ENCODE data around the gene HYAL1. TPM values are rescaled to one million over a fixed set of nuclear protein-coding genes. Genes with fewer than 3 reads are reported as not detected.
A peak's percentile ranks its signal among the peaks of the same experiment; 100 is the strongest.

HYAL1 gene
- total RNA-seq, 4 donors from 2014 or later = 19.5 to 31.0 (median 27.4) TPM

DNA sequence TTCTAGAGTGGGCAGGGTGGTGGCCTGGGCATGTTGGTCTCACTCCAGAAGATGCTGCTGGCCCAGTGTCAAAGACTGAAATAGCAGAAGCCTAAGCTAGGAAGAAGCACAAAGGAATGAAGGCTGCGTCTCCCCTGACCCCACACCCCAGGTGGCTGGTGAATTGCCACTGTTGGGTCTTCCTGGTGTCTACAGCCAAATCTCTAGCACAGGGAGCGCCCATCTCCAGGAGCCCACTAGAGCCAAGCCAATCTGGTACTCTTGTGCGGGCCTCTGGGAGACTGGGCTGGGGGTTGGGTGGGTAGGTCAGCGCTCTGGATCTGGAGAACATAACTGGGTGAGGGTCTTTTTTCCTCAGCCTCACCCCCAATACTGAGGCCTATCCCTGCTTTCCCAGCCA, 23.8 kb upstream of the HYAL1 start:
- TF ChIP-seq EP300 (IDR thresholded peaks at IDR 0.05) (no peak), POLR2A (IDR thresholded peaks at IDR 0.05) (no peak), POLR2AphosphoS5 (IDR thresholded peaks at IDR 0.05) (no peak)
- TF ChIP-seq, protein P1, sequence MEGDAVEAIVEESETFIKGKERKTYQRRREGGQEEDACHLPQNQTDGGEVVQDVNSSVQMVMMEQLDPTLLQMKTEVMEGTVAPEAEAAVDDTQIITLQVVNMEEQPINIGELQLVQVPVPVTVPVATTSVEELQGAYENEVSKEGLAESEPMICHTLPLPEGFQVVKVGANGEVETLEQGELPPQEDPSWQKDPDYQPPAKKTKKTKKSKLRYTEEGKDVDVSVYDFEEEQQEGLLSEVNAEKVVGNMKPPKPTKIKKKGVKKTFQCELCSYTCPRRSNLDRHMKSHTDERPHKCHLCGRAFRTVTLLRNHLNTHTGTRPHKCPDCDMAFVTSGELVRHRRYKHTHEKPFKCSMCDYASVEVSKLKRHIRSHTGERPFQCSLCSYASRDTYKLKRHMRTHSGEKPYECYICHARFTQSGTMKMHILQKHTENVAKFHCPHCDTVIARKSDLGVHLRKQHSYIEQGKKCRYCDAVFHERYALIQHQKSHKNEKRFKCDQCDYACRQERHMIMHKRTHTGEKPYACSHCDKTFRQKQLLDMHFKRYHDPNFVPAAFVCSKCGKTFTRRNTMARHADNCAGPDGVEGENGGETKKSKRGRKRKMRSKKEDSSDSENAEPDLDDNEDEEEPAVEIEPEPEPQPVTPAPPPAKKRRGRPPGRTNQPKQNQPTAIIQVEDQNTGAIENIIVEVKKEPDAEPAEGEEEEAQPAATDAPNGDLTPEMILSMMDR (IDR thresholded peaks at IDR 0.05) = no peak
- peak overlapping the region; percentile 79 for H3K4me3 ChIP-seq
- no peaks in the 10 kb centered on the region for H3K27me3 ChIP-seq
- H3K27ac ChIP-seq = peak overlapping the region; percentile 76
- H3K9me3 ChIP-seq = no peaks in the 10 kb centered on the region
- DNase-seq (ENCODE audit: low spot score in 2 of 2) = no peak
- 20% methylated on average over 1 of the region's 4 CpGs for WGBS
- peaks cover 57% of the 10 kb centered on the region for H3K4me1 ChIP-seq
- H3K36me3 ChIP-seq = peaks cover 42% of the 10 kb centered on the region

DNA sequence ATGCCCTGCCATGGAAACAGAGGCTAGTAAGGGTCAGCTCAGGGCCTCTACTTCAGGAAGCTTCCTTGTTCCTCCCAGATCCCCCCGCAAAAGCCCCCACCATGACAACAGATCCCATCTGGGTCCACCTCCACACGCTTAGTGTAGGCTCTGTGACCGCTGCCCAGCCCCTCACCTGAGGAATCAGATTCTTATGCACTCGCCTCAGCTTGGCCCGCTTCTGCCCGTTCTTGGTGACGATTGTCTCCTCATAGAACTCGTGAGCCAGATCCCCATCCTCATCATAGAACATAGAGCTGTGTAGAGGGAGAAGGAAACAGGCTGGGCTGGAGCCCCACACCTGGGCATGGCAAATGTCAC, 22.8 kb upstream of the HYAL1 start:
- DNase-seq (ENCODE audit: low spot score in 2 of 2) = no peak
- H3K9me3 ChIP-seq = no peaks in the 10 kb centered on the region
- TF ChIP-seq POLR2AphosphoS5 (IDR thresholded peaks at IDR 0.05) (no peak), EP300 (IDR thresholded peaks at IDR 0.05) (no peak), POLR2A (IDR thresholded peaks at IDR 0.05) (no peak)
- TF ChIP-seq, protein P1 (IDR thresholded peaks at IDR 0.05) = no peak
- 98% methylated on average over 8 of the region's 8 CpGs for WGBS
- no peaks in the 10 kb centered on the region for H3K27me3 ChIP-seq
- no peak overlapping the region for H3K27ac ChIP-seq
- peaks cover 33% of the 10 kb centered on the region for H3K36me3 ChIP-seq
- peaks cover 61% of the 10 kb centered on the region for H3K4me1 ChIP-seq
- H3K4me3 ChIP-seq = no peak overlapping the region

- Histone ChIP-seq H3K27me3 (no peaks in the 10 kb centered on the region), H3K36me3 (peaks cover 27% of the 10 kb centered on the region), H3K27ac (no peak overlapping the region), H3K4me1 (peaks cover 62% of the 10 kb centered on the region), H3K9me3 (no peaks in the 10 kb centered on the region), H3K4me3 (no peak overlapping the region)
- no peak for TF ChIP-seq POLR2AphosphoS5 (IDR thresholded peaks at IDR 0.05)
- no peak for TF ChIP-seq EP300 (IDR thresholded peaks at IDR 0.05)
- WGBS = 84% methylated on average over 11 of the region's 11 CpGs
- no peak for DNase-seq (ENCODE audit: low spot score in 2 of 2)
Measured at GRCh38 chr3:50325497-50326181, 22.3 kb upstream of the HYAL1 start.

DNA sequence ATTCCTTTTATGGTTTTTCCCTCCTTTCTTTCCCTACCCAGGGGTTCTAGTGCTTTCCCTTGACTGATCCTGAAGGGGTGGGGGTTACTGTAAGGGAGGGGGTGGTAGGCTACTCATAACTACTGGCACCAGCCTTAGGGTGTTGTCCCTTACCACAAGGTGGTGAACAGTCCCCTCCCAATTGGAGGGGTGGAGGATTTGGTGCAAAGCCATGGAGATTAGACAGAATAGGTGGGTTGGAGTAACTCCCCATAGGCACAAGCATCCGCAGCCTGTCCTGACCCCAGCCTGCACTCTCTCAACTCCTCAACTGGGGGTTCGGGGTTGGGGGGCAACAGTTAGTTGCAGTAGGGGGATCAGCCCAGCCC, 21.7 kb upstream of the HYAL1 start:
- Histone ChIP-seq H3K27me3 (no peaks in the 10 kb centered on the region), H3K4me3 (no peak overlapping the region), H3K27ac (no peak overlapping the region), H3K4me1 (peaks cover 68% of the 10 kb centered on the region), H3K9me3 (no peaks in the 10 kb centered on the region), H3K36me3 (peaks cover 22% of the 10 kb centered on the region)
- no peak for DNase-seq (ENCODE audit: low spot score in 2 of 2)
- WGBS = 57% methylated on average over 2 of the region's 2 CpGs
- TF ChIP-seq EP300 (IDR thresholded peaks at IDR 0.05) (no peak), POLR2AphosphoS5 (IDR thresholded peaks at IDR 0.05) (no peak), POLR2A (IDR thresholded peaks at IDR 0.05) (no peak)
- TF ChIP-seq, protein P1 (IDR thresholded peaks at IDR 0.05) = no peak

GRCh38 chr3:50324351-50325112, 21.2 kb upstream of the HYAL1 start:
- WGBS = 12% methylated on average over 1 of the region's 4 CpGs
- H3K36me3 ChIP-seq = peaks cover 20% of the 10 kb centered on the region
- H3K27ac ChIP-seq = peak overlapping the region; percentile 96
- TF ChIP-seq POLR2AphosphoS5 (IDR thresholded peaks at IDR 0.05) = no peak
- TF ChIP-seq POLR2A (IDR thresholded peaks at IDR 0.05) = no peak
- TF ChIP-seq, protein P1 (IDR thresholded peaks at IDR 0.05) = peak; percentile 66 to 89
- TF ChIP-seq EP300 (IDR thresholded peaks at IDR 0.05) = no peak
- no peaks in the 10 kb centered on the region for H3K9me3 ChIP-seq
- H3K4me1 ChIP-seq = peaks cover 74% of the 10 kb centered on the region
- H3K4me3 ChIP-seq = no peak overlapping the region
- DNase-seq (ENCODE audit: low spot score in 2 of 2) = peak in 1 of 2 donors; percentile 82
- H3K27me3 ChIP-seq = no peaks in the 10 kb centered on the region
